Retina (tissue), 1 donor: ENCODE data around the gene ATP8A2.

Experiments
- DNase-seq: peaks from one replicate; pipeline ENCODE4 v3.0.0-alpha.2; 2016

The ATP8A2 gene

GRCh38 chr13:25384758-25385410 lies 13.1 kb downstream of the ATP8A2 start:
- DNase-seq = no peak

GRCh38 chr13:25391932-25392331 lies 20.2 kb downstream of the ATP8A2 start:
- no peak for DNase-seq

GRCh38 chr13:25394402-25395060 lies 22.8 kb downstream of the ATP8A2 start:
- no peak for DNase-seq

DNA sequence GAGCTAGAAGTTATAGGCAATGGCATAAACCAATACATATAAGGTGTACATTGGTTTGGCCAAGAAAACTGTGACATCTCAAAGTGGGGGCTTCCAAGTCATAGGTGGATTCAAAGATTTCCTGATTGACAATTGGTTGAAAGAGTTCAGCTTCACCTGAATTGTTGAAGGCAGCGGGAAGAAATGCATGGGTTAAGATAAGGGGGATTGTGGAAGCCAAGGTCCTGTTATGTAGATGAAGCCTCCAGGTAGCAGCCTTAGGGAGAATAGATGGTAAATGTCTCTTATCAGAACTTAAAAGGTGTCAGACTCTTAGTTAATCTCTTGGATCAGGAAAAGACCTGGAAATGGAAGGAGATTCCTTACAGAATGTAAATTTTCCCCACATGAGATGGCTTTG lies 26.0 kb downstream of the ATP8A2 start:
- no peak for DNase-seq

DNA sequence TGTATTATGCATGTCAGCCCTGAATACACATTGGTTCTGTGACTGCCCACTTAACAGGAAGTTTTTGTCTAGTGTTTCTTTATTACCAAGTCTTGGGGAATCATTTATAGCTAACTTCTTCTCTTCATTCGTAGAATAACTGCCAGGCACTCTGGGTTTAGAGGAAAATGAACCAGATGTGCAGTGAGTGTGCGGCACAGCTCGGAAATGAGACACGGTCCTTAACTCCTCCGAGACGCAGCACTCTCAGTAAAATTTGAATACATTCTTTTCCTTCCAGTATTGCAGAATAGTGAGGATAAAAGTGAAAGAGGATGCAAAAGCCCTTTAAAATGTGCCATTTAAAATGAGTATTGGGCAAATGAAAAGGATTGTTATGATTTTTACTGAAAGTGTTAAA lies 29.2 kb downstream of the ATP8A2 start:
- no peak for DNase-seq

- DNase-seq = no peak
Observed at GRCh38 chr13:25401958-25402357, 30.2 kb downstream of the ATP8A2 start.

- DNase-seq = no peak
Observed at GRCh38 chr13:25406377-25406776, 34.6 kb downstream of the ATP8A2 start.

DNA sequence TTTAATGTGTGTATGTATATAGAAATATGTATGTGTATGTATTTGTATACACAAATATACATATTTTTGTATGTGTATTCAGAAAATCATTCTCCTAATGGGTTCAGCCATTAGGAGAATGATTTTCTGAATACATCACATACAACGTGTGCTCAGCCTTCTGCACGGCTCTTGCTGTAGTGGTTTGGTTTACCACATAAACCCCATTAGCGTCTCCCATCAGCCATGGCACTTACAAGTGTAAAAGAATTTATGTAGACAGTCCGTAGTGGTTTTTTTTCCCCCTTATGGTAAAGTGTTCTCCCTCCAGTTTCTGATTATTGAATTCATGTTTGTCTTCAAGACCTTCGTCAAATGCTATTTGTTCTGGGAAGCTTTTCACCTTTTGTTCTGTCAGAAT lies 38.2 kb downstream of the ATP8A2 start:
- no peak for DNase-seq

DNA sequence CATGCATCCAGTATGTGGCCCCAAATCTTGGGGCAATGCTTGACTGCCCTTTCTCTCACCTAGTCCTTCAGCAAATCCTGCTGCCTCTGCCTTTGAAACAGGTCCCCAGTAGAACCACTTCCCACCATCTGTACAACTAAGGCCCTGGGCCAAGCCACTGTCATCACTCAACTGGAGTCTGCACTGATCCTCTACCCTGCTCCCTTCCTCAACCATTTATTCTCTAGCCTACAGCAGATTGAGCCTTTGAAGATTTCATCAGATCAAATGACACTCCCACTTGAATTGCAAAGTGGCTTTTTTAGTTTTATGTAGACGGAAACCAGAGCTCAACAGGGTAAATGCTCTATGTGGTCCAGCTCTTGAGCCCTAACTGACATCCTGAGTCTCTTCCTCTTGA lies 43.5 kb downstream of the ATP8A2 start:
- DNase-seq = no peak

DNA sequence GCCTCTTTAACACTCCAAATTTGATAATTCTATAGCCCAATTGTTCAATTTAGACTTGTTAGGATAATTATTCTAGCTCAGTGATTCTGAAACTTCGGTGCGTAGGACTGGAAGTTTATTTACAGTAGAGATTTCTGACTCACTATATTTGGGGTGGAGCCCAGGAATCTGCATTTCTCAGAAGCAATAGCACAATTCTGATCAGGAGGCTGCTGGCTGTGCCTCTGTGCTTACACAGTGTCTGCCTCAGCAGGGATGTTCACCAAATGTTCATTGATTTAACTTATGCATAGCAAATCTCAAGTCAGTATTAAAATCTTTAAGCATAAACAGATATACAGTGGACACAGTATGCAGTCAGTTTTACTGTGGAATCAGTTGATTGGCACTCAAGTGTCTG lies 45.8 kb downstream of the ATP8A2 start:
- DNase-seq = no peak

DNA sequence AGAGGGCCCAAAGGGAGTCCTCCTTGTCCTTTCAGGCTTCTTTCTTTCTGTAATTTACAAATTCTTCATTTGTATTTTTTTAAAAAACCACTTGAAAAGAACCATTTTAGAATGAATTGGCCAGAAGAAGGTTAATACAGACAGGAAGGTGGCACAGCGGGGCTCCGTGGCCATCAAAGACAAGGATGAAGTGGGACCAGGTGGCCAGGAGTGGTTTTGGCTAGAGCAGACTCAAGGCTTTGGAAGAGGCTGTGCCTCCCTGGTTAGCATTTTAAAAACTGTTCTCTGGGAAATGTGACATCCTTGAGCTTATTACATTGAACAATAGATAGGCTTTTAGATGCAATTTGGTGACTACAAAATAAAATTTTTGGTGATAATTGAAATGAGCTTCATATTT lies 48.4 kb downstream of the ATP8A2 start:
- DNase-seq = no peak

DNA sequence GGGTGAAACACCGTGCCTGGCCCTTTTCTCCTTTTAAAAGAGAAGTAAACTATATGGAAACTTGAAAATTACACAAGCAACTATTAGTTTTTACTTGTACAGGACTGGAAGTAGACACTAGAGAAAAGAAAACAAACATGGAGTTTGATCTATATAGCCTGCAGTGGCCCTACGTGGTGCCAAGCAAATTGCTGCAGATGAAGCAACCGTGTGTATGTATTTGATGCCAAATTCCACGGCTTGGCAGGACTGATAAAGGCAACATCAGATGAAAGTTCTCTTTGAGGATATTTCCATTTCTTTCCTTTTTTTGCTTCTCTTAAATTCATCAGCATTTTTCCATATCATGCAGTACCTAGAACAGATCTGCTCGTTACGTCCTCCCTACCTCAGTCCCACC lies 49.8 kb downstream of the ATP8A2 start:
- DNase-seq = no peak

- no peak for DNase-seq
Observed at GRCh38 chr13:25422153-25422552, 50.4 kb downstream of the ATP8A2 start.

- no peak for DNase-seq
Observed at GRCh38 chr13:25423831-25424230, 52.1 kb downstream of the ATP8A2 start.

DNA sequence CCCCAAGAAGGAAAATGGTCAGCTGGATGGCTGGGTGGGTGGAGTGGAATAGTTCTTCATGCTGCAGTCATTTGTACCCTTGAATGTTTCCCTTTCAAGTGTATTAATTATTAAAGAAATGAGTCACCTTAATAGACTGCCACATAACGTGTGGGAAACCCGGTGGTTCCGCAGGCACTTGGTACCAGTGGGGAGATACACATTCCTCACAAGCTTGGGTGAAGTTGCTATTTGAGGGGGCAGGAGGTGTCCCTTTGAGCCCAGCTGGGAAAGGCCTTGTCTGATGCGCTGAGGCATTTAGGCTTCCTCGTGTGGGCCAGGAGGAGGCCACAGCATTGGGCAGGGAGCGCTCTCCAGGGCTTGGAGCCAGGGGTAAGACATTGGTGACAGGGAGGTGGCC lies 57.7 kb downstream of the ATP8A2 start:
- DNase-seq = no peak

DNA sequence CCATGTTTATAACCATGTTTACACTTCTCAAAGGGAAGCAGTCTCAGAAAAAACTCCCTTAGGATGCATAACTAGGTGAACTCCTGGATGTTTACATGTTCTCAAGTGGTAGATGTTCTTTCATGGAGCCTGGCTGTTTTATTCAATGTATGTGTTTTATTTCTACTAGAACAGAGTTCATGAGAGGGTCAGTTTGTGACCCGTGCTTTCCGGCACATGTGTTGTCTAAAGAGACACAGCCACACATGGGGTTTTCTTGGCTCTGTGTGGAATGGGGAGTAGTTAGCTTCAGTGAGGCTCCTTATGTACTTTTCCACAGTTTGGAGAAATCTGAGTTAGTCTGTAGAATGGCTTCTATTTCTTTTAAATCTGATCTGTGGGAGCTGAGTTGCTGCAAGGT lies 60.9 kb downstream of the ATP8A2 start:
- DNase-seq = no peak

GRCh38 chr13:25440061-25440460 lies 68.3 kb downstream of the ATP8A2 start:
- DNase-seq = no peak

DNA sequence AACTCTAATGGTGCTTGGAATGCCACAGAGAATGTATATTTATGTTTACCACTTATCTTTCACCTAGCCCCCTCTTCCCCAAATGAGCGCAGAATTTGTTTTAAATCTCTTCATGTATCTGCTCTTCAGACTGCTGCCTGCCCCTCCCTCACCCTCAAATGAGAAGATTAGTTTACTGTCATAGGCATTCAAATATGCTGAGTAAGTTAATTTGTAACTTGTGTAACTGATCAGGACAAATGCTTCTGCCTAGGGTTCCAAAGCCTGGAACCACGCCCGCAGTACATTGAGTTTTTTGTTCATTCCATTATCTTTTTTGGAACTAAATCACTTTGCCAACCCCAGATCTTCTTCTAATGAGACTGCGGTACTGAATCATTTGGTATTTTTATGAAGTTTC lies 74.5 kb downstream of the ATP8A2 start:
- DNase-seq = no peak

GRCh38 chr13:25447396-25447795 lies 75.6 kb downstream of the ATP8A2 start:
- DNase-seq = no peak

DNA sequence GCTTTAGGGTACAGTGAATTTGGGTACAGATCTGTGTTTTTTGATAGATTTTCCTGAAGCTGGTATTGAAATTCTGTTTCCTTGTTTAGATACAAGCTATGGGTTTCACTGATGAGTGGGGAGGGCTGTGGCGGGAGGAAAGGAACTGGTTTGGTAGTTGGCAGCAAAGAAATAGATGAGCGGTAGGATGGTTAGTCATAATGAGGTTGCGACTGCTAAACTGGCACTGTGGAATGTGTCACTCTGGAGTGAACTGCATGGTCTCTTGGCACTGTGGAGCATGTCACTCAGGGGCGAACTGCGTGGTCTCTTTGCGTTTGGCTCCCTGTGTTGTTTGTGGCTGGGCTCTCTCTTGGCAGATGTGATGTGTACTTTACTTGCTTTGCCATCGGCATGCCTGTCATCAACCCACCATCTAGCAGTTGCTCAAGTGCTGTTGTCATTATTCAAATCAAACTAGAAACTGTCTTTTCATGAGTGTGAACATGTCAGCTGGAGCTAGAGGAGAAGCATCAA lies 82.1 kb downstream of the ATP8A2 start:
- no peak for DNase-seq

- DNase-seq = no peak
Observed at GRCh38 chr13:25455146-25455545, 83.4 kb downstream of the ATP8A2 start.

DNA sequence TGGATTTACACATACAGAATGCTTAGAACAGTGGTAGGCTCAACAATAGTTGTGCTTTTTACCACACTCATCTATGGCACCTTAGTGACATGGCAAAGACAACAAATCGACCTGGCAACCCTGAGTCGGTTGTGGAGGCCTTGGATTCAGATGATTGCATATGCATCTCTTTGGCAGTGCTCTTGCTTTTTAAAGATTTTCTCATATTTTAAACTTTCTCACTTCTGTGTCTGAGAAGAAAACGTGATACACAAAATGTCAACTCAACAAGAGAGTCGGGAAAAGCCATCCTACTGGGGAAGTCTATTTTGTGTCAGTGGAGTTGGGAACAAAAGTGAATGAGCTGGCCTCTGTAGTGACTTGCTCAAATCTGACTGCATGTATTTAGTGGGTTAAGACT lies 85.8 kb downstream of the ATP8A2 start:
- DNase-seq = no peak

DNA sequence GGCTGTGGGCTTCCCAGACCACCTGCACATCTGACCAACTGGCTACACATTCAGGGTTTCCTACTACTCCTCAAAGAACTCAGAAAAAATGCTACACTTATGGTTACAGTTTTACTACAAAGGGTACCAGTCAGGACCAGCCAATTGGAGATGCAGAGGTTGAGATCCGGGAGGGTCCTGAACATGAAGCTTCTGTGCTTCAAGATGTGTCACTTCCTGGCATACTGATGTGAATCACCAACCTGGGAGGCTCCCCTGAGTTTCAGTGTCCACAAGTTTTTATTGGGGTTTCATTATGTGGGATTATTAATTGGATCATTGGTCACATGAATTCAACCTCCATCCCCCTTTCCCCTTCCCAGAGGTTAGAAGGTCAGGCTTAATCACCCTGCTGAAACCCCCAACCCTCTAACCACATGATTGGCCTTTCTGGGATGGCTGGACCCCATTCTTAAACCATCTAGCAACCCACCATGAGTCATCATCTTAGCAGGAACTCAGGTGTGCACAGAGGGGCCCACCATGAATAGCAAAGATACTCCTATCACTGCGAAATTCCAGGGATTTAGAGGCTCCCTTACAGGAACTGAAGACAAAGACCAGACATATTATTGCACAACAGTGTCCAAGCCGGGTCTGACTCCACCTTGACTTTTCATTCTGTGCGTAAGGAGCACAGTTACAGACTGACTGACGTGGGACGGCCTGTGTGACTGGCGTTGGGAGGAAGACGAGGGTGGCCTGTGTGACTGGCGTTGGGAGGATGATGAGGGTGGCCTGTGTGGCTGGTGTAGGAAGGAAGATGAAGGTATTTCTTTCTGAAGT lies 90.7 kb downstream of the ATP8A2 start:
- no peak for DNase-seq

DNA sequence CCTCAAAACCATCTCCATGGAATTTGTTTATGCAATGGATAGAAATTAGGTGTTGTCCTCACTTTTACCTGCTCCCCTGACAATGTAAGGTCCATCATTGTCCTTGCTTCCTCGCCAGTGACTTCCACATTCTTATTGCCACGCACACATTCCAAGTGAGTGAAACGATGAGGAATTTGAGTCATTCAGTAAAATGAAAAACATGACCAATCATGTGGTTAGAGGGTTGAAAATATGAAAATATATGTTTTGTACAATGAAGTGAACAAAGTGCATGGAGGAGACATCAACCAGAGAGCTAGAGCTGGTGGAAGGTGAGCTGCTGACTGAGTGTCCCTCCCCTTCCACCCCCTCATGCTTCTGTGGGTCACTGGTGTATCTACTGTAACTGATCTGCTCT lies 91.7 kb downstream of the ATP8A2 start:
- no peak for DNase-seq
